HG03469 (cell line): ENCODE data around the gene ABAT.
"Not testable (repeated sequence)": the region's sequence is repeated elsewhere in the genome, so short reads cannot be mapped to it uniquely, and the experiment has no call there.

Source experiments
- ATAC-seq: cut with Tn5 transposase; IDR thresholded peaks from one replicate; pipeline ENCODE4 v1.9.1; 2021; ENCODE audit warnings: mild to moderate bottlenecking, moderate library complexity, moderate number of reproducible peaks; ENCODE audit not compliant: unreplicated experiment

Gene ABAT

GRCh38 chr16:8648877-8649276, 25.5 kb upstream of the ABAT start:
- ATAC-seq: no peak

- ATAC-seq: no peak
Measured at GRCh38 chr16:8649829-8650554, 24.4 kb upstream of the ABAT start.

- ATAC-seq: not testable (repeated sequence)
Measured at GRCh38 chr16:8651958-8652357, 22.5 kb upstream of the ABAT start.

- ATAC-seq: peak; percentile 86
Measured at GRCh38 chr16:8655184-8655717, 19.2 kb upstream of the ABAT start.

GRCh38 chr16:8656376-8656775, 18.0 kb upstream of the ABAT start:
- ATAC-seq: no peak

GRCh38 chr16:8660841-8661301, 13.5 kb upstream of the ABAT start:
- no peak for ATAC-seq

- no peak for ATAC-seq
Measured at GRCh38 chr16:8661703-8662102, 12.7 kb upstream of the ABAT start.

GRCh38 chr16:8663192-8664089, 11.0 kb upstream of the ABAT start:
- ATAC-seq: no peak

GRCh38 chr16:8665529-8665928, 8.9 kb upstream of the ABAT start:
- ATAC-seq: no peak

GRCh38 chr16:8667492-8667891, 6.9 kb upstream of the ABAT start:
- no peak for ATAC-seq

- ATAC-seq: no peak
Measured at GRCh38 chr16:8668113-8668512, 6.3 kb upstream of the ABAT start.

GRCh38 chr16:8669481-8669880, 4.9 kb upstream of the ABAT start:
- ATAC-seq: no peak

- ATAC-seq: no peak
Measured at GRCh38 chr16:8670014-8670560, 4.3 kb upstream of the ABAT start.

GRCh38 chr16:8673611-8674412, 605 bp upstream of the ABAT start:
- peak; percentile 26 for ATAC-seq

GRCh38 chr16:8675183-8676159, 1.1 kb downstream of the ABAT start:
- no peak for ATAC-seq

- no peak for ATAC-seq
Measured at GRCh38 chr16:8676160-8676547, 1.7 kb downstream of the ABAT start.

GRCh38 chr16:8676737-8677375, 2.4 kb downstream of the ABAT start:
- no peak for ATAC-seq

GRCh38 chr16:8677481-8677880, 3.1 kb downstream of the ABAT start:
- no peak for ATAC-seq
